ENCODE measurements around the gene DDX53. TPM values are rescaled to one million over a fixed set of nuclear protein-coding genes. Genes with fewer than 3 reads are reported as not detected.

The DDX53 gene
- 0.22 TPM in 1 of 2 replicates, not detected in the other for total RNA-seq

GRCh38 chrX:22999696-23000223, at the start of gene DDX53:
Gene DDX53 (plus strand): TSS chrX:22999960. CDS start chrX:23000058, 98 bp downstream.

